Retinal pigment epithelial cell (primary cell): ENCODE measurements around the gene GAS7.

ENCODE experiments used
- DNase-seq: peaks from one replicate; pipeline ENCODE4 v3.0.0-alpha.2; 2010; ENCODE audit warnings: low read depth
- H3K4me3 ChIP-seq: 2 replicates; pipeline ENCODE4 v1.5.1; 2011; ENCODE audit warnings: mild to moderate bottlenecking, low read length, control low read depth, moderate library complexity
- CTCF ChIP-seq: conservative IDR thresholded peaks from 2 replicates; pipeline ENCODE4 v1.5.1; 2011; ENCODE audit warnings: low read depth, low read length, control low read depth, inconsistent platforms

Gene GAS7

DNA sequence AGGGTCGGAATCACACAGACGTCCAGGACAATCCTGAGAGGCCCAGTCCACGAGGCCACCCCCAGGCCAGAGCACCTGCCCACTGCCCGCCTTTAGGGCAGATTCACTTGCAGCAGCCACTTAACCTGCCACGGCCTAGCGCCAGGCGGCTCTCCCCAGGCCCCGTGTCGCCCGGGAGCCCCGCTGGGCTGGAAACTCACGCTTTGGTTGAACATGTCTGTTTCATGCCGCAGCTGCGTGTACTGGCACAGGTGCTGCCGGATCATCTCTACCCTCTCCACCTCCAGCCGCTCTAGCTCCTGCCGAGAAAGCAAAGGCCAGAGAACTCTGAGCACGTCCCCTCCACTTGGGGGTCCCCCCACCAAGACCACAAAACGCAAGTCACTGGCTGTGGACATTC, 280.6 kb downstream of the GAS7 start:
- no peak for TF ChIP-seq CTCF
- no peak for DNase-seq
- no peak overlapping the region for H3K4me3 ChIP-seq

DNA sequence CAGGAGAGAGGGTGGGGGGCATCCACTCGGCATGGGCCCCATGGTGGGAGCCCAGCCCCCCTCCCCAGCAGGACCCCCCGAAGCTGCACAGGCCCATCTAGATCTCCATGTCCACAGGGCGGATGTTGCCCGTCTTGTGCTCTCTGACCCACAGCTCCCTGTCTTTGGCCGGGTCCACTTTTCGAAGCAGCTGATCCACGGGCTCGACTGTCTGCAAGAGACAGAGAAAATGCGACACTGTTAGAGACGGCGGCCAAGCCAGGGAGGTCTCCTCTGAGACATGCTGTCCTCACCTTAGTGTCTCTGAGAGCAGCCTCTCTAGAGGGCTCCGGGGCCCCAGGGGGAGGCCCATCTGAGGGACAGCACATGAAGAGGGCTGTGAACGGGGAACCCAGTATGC, 281.3 kb downstream of the GAS7 start:
- DNase-seq: no peak
- TF ChIP-seq CTCF: no peak
- H3K4me3 ChIP-seq: no peak overlapping the region

DNA sequence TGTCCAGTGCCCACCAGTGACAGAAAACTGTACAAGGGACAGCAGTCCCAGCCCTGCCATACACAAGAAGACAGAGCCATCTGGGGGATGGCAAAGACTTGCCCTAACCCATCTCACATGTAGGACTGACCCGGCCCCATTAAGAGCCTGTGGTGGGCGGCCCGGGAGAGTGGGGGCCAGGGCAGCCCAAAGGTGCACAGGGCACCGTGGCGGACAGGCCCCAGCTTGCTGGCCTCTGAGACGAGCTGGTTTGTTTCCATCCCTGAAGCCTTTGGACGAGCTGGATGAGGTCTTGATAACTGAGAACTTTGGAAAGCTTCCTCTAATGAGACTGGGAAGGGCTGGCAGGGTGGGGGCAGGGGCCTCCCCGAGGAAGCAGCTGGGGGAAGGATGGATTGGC, 282.3 kb downstream of the GAS7 start:
- H3K4me3 ChIP-seq: no peak overlapping the region
- no peak for DNase-seq
- no peak for TF ChIP-seq CTCF

- no peak for DNase-seq
- no peak for TF ChIP-seq CTCF
- no peak overlapping the region for H3K4me3 ChIP-seq
Measured at GRCh38 chr17:9913476-9913875, 284.9 kb downstream of the GAS7 start.

DNA sequence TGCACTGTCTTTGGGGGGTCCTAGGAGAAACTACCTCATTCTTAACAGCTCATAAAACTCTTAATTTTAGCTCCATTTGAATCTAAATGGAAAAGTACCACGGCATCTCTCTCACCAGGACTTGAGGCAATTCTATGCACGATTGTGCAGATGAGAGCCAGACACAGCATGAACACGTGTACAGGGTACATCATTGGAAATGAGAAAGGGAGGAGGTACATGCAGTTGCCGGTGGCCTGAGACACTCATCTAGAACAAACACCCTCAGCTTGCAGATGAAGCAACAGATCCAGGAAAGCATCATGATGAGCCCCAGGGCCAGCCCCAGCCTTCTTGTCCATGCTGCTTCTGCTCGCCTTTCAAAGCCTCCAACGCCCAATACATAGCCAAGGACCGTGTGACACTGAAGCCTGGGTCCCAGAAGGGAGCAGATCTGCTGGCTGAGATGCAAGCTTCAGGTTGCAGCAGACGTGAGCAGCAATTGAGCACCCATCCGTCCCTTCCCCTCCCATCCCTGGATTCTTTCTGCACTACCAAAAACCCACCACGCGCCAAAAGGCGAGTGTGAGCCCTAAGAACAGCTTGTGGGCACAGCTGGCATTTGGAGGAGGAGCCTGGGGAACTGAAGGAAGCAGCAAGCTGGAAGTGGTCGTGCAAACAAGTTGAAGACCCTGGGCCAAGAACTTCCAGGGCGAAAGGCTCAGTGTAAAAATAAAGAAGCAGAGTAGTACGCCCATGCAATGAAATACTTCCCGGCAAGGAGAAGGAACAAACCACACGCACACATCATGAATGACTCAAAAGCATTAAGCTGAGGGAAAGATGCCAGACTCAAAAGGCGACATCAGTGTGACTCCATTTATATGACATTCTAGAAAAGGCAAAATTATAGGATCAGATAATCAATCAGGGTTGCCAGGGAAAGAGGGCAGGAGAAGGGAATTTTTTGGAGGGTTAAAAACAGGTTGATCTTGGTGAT, 286.0 kb downstream of the GAS7 start:
- no peak for TF ChIP-seq CTCF
- no peak for DNase-seq
- H3K4me3 ChIP-seq: no peak overlapping the region

DNA sequence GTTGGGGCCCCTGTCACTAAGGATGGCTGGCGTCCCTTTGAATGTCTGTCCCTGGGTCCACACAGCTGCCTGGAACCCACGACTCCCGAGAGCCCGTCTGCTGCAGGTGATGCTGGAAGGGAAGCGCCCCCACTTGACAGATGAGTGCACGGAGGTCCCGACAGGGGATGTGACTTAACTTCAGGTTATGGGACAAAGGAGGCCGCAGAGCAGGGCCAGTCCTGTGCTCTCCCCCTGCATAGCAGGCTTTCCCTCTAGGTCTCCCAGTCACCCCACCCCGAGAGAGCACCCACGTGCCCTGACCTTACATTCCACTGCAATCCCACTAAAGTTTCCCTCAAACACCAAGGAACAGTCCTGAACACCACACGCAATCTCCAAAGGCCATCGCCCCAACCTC, 287.3 kb downstream of the GAS7 start:
- TF ChIP-seq CTCF: no peak
- no peak overlapping the region for H3K4me3 ChIP-seq
- no peak for DNase-seq

DNA sequence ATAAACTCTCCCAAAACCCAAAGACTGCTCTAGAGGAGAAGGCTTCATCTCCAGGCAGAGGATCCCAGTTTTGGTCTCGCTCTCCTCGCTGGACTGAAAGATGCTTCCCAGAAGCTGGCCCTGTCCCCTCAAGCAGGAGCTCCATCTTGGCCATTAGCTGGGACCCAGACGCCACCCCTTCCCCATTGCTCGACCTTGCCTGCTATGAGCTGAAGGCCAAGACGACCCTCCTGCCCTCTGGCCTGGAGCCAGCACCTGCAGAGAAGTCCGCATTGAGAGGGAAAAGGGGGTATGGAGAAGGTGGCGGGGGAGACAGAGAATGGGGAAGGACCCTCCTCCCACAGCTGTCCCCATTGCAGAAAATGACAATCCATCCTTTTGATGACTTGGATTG, 289.8 kb downstream of the GAS7 start:
- TF ChIP-seq CTCF: no peak
- DNase-seq: no peak
- no peak overlapping the region for H3K4me3 ChIP-seq
